PFSK-1 (cell line): ENCODE results near the gene WNT5B.

Source experiments
- FOXP2 ChIP-seq: optimal IDR thresholded peaks from 2 replicates; pipeline ENCODE3; 2011; ENCODE audit warnings: borderline replicate concordance, control low read depth, inconsistent platforms; ENCODE audit not compliant: insufficient read depth; ENCODE audit errors: extremely low read length, extremely low read depth
- POLR2AphosphoS5 ChIP-seq: IDR thresholded peaks from 2 replicates; pipeline ENCODE4 v1.6.1; 2012; ENCODE audit warnings: low read depth, mild to moderate bottlenecking, control low read depth, low read length, moderate library complexity
- SIN3A ChIP-seq: IDR thresholded peaks from 2 replicates; pipeline ENCODE4 v1.6.1; 2012; ENCODE audit warnings: mild to moderate bottlenecking, low read length, moderate library complexity, borderline replicate concordance; ENCODE audit not compliant: insufficient read depth
- TAF1 ChIP-seq: IDR thresholded peaks from 2 replicates; pipeline ENCODE4 v1.6.1; 2012; ENCODE audit warnings: low read length, control low read depth, borderline replicate concordance; ENCODE audit not compliant: insufficient read depth
- TF ChIP-seq, protein P1 (sequence below), 2 experiments: IDR thresholded peaks; 2 replicates each; pipeline versions ENCODE4 v1.6.1 to v1.8.0; 2011 to 2012; ENCODE audit warnings: low read depth in 2 of 2, low read length in 2 of 2, control low read depth in 1 of 2, inconsistent platforms in 1 of 2, mild to moderate bottlenecking in 1 of 2, moderate library complexity in 1 of 2; ENCODE audit not compliant: insufficient read depth in 1 of 2

The WNT5B gene

DNA sequence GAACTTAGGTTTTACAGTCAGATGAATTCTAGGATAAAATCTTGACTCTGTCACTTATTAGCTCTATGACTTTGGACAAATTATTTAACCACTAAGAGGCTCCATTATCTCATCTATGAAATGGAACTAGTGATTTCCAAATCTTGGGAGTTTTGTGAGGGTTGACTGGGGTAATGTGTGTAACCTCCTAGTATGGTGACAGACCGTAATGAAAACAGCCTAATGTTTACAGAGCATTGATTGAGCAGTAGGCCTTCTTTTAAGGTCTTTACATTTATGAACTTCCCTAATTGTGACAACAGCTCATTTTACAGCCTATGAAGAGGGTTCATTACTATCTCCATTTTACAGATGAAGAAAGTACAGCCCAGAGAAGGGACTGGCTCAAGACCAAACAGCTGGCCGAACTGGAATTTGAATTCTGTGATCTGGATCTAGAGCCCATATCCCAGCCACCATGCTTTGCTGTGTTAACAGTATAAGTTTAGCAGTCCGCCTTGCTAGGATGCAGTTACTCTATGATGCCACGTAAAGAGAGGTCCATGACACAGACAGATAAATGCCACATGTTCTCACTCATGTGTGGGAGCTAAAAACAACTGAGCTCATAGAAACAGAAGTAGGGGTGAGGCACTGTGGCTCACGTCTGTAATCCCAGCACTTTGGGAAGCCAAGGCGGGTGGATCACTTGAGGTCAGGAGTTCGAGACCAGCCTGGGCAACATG is 25.6 kb upstream of the WNT5B start:
- TF ChIP-seq POLR2AphosphoS5, result no peak
- no peak for TF ChIP-seq SIN3A
- TF ChIP-seq TAF1, result no peak
- TF ChIP-seq, protein P1, sequence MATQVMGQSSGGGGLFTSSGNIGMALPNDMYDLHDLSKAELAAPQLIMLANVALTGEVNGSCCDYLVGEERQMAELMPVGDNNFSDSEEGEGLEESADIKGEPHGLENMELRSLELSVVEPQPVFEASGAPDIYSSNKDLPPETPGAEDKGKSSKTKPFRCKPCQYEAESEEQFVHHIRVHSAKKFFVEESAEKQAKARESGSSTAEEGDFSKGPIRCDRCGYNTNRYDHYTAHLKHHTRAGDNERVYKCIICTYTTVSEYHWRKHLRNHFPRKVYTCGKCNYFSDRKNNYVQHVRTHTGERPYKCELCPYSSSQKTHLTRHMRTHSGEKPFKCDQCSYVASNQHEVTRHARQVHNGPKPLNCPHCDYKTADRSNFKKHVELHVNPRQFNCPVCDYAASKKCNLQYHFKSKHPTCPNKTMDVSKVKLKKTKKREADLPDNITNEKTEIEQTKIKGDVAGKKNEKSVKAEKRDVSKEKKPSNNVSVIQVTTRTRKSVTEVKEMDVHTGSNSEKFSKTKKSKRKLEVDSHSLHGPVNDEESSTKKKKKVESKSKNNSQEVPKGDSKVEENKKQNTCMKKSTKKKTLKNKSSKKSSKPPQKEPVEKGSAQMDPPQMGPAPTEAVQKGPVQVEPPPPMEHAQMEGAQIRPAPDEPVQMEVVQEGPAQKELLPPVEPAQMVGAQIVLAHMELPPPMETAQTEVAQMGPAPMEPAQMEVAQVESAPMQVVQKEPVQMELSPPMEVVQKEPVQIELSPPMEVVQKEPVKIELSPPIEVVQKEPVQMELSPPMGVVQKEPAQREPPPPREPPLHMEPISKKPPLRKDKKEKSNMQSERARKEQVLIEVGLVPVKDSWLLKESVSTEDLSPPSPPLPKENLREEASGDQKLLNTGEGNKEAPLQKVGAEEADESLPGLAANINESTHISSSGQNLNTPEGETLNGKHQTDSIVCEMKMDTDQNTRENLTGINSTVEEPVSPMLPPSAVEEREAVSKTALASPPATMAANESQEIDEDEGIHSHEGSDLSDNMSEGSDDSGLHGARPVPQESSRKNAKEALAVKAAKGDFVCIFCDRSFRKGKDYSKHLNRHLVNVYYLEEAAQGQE (IDR thresholded peaks at IDR 0.05; ENCODE audit: insufficient read depth in 1 of 2, low read depth in 2 of 2, low read length in 2 of 2), result no peak
- TF ChIP-seq FOXP2, result no peak

DNA sequence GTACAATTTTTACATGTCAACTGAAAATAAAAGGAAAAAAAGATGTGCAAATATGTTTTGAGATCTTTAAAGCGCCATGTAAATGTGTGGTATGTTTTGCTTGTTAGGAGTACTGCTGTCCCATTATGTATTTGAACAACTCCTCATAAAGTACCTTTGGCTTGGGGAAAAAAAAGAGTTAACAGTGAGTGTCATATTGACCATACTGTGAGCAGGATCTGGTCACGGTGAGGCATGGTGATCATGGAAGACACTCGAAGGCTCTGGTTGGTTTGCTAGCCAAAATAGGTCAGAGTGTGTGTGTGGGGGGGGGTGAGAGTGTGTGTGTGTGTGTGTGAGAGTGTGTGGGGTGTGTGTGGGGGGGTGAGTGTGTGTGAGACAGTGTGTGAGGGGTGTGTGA is 24.6 kb upstream of the WNT5B start:
- TF ChIP-seq POLR2AphosphoS5 (no peak), SIN3A (no peak), FOXP2 (no peak), TAF1 (no peak)
- TF ChIP-seq, protein P1 (IDR thresholded peaks at IDR 0.05; ENCODE audit: insufficient read depth in 1 of 2, low read depth in 2 of 2, low read length in 2 of 2), result no peak

DNA sequence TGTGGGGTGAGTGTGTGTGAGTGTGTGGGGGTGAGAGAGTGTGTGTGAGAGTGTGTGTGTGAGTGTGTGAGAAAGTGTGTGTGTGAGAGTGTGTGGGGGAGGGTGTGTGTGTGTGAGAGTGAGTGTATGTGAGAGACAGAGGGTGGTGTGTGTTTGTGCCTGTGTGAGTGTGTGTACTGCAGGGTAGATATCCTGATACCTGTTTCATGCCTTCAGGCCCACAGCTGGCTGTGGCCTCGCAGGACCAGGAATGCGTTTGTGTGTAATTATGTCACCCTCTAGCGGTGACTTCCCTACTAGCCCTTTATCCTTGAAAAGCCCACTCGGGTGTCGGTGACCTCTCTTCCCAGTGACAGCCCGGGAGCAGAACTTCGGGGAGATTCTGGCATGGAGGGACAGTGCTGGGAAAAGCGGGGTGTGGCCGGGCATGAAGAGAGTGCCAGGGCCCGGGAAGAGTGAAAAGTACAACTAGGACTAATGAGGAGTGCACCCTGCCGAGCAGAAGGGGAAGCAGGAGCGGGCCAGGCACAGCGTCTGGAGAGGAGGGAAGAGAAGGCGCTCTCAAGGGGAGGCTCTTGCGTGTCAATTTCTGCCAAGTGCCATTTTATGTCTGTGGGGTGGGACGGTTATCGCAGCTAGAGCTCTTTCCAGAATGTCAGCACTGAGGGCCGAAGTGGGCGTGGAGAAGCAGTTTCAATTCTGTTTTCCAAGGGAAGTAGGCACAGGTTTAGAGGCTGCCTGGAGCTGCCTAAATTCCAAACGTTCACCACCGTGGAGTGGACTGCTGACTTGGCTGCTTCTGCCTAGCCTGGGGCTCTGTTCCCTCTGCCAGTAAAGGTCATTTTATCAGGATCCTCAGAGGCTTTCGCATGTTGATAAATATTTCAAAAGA is 23.7 kb upstream of the WNT5B start:
- no peak for TF ChIP-seq TAF1
- no peak for TF ChIP-seq FOXP2
- TF ChIP-seq POLR2AphosphoS5, result no peak; the same call in 1 of the 2 replicates
- TF ChIP-seq SIN3A, result no peak
- TF ChIP-seq, protein P1 (IDR thresholded peaks at IDR 0.05; ENCODE audit: insufficient read depth in 1 of 2, low read depth in 2 of 2, low read length in 2 of 2), result no peak

DNA sequence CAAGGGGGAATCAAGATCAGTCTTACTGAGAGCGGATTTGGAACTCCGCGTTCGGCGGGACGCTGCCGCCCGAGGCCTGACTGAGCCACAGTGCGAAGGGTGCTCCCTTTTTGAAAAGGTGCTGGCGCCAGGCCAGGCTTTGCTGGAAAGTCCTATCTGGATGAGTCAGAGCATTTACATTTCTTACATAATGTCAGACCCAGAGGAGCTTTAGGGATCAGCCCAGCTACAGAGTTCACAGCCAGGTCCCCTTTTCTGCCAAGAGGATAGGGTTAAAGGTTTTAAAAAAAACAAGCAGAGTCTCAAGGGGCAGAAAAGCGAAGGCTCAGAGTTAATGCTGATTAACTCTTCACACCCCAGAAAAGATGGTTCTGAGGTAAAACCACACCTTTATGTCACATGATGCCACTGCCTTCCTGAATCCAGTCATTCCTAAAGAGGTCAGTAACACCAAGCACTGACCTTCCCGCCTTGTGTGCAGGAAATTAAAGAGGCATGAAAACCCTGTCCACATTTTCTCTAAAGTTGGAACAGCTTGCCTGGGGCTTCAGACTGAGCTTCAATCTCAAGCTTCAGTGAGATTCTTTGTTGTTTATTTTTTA is 22.9 kb upstream of the WNT5B start:
- TF ChIP-seq FOXP2 (no peak), POLR2AphosphoS5 (0 out of 2 replicates have a peak, but pooled peaks have one; percentile 43), TAF1 (no peak), SIN3A (no peak)
- TF ChIP-seq, protein P1 (IDR thresholded peaks at IDR 0.05; ENCODE audit: insufficient read depth in 1 of 2, low read depth in 2 of 2, low read length in 2 of 2), result no peak
